GM21526 (cell line): ENCODE results near the gene ARL5C.

ENCODE experiments used
- ATAC-seq: cut with Tn5 transposase; IDR thresholded peaks from one replicate; pipeline ENCODE4 v1.9.1; 2021; ENCODE audit warnings: moderate library complexity; ENCODE audit not compliant: unreplicated experiment, low FRiP score

Gene ARL5C, protein sequence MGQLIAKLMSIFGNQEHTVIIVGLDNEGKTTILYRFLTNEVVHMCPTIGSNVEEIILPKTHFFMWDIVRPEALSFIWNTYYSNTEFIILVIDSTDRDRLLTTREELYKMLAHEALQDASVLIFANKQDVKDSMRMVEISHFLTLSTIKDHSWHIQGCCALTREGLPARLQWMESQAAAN

DNA sequence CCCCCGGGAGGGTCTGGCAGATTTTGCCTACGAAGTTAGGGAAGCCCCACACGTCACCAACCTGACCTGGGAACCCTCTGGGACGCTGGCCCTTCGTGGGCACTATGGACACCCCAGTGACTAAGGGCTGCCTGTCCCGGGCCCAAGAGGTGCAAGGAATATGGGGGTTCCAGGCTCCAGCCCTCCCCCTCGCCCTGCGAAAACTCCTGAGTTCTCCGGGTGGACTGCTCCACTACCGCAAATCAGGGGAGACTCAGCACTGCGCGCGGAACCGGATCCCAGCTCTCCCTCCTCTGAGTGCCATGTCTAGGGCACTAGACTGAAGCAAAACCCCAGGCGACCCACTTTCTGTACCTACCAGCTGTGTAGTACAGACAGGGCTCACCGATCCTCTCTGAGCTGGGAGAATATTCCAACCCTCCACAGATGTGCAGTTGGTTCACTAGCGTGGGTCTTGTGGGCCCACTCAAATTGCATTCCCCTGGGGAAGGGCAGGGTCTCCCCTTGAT is at the start of gene ARL5C:
Gene ARL5C, minus strand, starts transcription at position 321 of the 509 bp plus-strand sequence. CDS start 401 bp downstream, outside the sequence.
- no peak for ATAC-seq

DNA sequence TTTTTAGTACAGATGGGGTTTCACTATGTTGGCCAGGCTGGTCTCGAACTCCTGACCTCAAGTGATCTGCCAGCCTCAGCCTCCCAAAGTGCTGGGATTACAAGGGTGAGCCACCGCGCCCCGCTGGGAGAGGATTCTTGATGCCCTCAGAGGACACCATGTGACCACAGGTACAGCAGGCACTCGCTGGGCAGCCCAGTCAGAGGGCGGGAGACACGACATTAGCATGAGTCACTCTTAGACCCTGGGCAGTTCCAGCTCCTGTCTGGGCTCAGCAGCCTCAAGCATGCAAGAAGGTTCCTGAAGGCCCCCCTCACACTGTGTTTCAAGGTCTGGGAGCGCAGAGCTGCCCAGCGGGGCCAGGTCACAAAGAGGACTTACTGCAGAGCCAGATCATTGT is 47.9 kb upstream of the ARL5C start:
- ATAC-seq: no peak

DNA sequence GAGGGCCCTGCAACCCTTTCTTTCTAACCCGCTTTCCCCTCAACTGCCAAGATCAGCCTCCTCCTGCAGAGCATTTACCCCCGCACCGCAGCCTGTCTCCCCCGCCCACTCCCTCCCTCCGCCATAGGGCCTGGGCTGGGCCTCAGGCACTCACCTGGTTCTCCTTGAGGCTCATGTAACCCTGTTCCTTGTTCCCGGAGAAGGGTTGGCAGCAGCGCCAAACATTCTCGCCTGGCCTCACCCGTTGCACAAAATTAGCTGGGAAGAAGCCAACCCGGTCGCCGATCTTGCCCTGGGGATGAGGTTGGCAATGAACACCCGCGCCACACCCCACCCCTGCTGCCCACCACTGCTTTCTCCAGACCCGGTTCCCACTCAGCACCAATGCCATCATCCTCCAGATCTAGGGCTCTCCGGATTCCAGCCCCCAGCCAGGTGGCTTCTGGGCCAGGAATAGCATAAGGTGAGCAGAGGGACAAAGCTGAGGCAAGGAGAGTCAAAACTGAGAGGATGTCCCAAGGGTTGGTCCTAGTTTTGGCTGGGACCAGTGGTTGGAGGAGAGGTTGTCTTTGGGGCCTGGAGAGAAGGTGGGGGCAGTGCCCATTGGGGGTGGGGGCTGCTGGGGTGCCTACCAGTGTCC is 47.0 kb upstream of the ARL5C start:
- ATAC-seq: no peak

DNA sequence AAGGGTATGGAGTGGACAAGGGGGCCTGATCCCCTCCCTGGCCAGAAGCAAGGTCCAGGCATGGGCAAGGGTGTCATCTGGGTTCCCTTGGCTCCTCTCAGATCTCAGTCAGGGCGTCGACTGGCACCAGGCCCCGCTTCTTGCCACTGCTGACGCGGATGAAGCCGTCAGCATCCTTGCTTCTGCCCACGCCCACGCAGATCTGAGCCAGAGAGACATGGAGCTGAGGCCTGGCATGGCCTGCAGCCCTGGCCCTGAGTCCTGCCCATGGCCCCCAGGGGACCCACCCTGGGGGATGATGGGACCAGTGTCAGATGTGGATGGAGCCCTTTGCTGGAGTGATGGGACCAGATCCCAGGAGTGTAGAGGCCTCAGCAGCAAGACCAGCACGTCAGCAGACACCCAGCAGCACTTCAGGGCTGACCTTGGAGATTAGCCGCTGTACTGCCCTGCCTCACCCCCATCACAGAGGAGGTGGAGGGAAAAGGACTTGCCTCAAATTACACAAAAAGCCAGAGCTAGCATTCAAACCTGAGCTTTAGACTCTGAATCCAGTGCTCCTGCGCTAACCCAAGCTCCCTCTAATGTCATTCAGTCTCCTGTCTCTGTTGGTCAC is 46.3 kb upstream of the ARL5C start:
- no peak for ATAC-seq

DNA sequence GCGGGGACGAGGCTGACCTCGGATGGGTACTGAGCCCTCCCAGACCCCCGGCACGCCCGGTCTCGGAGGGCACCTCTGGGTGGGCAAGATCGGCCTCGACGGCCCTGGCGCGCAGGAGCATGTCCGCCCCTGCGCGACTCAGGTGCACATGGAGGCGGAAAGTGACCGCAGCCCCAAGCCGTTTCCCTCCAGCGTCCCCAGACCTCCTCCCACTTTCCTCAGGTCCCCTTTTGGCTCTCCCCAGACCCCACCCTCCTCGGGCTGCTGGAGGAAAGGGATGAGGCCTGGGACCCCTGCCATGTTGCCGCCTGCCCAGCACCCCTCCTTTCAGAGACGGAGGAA is 44.1 kb upstream of the ARL5C start:
- ATAC-seq: no peak

DNA sequence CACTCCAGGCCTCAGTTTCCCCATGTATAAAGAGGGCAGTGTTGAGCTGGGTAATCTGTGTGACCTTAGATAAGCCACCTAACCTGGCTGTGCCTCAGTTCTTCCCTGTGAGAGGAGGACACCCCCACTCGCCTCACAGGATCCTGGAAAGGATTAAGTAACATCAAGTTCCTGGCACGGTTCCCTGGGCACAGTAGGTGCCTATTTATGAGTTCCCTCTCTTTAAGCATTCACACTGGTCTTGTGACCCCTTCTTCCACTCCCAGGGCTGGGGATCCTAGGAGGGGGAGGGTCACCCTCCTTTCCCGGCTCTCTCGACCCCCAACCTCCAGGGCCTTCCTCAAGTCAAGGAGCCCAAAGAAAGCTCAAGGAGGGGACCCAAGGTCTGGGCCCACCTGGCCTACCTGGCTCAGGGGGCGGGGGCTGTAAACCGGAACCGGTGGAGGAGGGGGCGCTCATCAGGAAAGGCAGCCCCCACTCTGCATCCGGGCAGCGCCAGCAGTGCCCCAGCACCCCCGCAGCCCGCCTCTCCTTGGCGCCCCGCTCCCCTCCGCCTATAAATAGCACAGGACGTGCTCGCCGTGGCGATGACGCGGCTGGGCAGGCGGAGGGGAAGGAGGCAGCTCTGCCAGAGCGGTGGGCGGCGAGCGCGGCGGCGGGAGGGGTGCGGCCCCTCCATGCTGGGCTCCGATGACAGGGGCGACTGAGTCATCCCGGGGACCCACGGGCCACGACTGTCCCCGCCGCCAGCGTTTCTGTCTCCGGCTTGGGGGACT is 43.5 kb upstream of the ARL5C start:
- no peak for ATAC-seq

DNA sequence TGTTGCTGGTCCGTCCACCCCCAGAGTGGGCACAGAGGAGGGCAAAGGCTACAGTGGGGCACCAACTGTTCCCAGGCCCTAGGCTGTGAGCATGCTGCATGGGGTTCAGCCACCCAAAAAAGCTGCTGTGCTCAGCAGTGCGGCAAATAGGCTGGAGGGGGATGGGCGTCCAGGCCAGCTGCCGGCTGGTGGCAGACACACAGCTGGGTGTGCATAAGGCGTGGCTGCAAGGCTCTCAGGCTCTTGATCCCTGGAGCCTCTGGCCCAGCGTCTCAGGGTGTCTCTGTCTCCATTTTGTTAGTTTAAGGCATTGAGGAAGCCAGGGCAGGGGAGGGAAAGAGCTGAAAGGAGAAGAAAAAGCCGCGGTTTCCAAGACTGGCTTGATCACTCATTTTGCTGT is 42.9 kb upstream of the ARL5C start:
- no peak for ATAC-seq

DNA sequence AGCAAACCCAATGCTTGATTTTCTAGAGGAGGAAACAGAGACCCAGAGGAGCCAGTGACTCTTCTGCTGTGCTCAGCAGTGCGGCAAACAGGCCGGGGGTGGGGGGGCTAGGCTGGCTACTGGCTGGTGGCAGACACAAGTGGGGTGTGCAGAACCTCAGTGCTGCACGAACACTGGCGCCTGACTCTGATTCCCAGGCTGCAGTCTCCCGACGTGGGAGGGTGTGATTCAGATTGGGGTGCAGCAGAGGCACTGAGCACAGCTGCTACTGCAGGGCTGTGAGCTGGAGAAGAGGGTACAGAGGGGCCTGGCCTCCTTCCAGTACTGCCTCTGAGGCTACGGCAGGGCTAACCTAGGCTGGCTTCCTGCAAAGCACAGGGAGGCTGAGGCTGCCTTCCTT is 42.2 kb upstream of the ARL5C start:
- no peak for ATAC-seq

DNA sequence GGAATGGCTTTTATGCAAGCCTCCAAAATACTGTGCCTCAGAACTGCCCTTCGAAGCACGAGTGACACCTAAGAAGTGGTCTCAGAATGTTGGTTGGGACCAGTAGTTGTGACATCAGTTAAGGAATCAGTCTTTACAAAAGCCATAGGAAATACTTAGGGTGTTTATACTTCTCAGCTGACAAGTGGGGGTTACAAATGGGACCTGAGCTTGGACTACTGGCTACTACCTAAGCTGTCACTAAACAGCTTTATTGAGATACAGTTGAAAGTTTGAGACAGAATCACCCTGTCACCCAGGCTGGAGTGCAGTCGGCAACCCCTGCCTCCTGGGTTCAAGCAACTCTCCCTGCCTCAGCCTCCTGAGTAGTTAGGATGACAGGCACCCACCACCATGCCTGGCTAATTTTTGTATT is 39.2 kb upstream of the ARL5C start:
- no peak for ATAC-seq

DNA sequence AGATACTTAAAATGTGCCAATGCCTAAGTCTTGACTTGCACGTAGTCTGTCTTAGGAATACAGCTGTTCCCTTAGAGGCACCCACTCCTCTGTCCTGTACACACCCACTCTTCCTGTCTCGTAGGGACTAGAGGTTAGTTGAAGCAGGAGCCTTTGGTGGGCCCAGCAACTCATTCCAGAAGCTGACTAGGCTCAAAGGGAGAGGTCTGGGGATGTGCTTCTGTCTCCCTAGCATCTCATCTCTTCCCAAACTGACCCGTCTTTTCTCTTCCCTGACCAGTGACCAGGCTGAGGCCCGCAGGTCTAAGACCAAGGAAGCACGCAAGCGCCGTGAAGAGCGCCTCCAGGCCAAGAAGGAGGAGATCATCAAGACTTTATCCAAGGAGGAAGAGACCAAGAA is 38.3 kb upstream of the ARL5C start:
- no peak for ATAC-seq

DNA sequence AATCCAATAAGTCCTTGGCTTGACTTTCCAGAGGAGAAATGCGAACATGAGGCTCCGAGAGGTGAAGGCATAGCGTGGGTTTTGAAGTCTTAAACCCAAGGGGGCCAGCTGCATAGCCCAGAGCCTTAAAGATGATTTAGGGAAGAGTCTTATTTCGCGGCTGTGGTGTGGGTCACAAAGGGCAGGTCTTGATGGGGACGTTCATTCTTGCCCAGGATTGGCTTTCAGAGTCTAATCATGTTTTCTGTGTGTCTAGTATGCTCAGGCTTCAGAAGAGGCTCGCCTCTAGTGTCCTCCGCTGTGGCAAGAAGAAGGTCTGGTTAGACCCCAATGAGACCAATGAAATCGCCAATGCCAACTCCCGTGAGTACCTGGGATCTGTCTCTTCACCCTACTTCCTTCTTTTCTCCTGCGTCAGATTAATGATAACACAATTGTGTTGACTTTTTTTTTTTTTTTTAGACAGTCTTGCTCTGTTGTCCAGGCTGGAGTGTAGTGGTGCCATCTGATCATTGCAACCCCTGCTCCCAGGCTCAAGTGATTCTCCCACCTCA is 35.1 kb upstream of the ARL5C start:
- no peak for ATAC-seq

DNA sequence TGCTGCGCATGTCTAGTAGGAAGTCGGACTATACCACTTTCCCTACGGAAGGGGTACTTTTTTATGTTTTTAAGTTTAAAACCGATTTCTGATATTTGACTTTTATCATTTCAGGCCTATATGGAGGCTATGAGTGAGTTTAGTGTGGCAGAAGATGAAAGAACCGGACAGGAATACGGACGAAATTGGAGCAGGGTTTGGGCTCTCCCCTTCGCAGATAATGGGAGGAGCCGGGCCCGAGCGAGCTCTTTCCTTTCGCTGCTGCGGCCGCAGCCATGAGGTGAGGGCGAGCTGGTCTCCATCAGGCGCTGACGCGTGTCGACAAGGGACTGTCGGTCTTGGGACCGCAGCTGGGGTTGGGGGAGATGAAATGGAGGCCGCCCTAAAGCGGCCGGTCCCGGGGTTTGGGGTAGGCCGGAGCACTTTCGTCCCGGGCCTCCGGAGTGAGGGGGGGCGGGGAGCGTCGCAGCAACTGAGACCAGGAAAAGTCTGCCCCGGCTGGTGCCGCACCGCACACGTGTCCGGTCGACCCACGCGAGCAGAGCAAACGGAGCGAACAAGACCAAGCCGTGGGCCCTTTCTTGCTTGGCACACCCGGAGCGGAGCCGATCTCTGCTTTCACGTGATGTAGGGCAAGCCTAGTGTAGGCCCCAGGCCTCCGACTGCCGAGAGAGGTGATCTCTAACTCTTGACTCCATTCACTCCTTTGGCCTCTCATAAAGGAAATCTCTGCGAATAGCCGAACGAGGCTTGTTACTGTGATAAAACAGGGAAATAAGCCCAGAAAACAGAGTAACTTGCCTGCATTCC is 34.3 kb upstream of the ARL5C start, which contains the start of gene RPL19:
Gene RPL19, plus strand, starts transcription at position 214 of the 810 bp plus-strand sequence. Its CDS starts 62 bp downstream, at position 276.
- ATAC-seq: peak; percentile 45

DNA sequence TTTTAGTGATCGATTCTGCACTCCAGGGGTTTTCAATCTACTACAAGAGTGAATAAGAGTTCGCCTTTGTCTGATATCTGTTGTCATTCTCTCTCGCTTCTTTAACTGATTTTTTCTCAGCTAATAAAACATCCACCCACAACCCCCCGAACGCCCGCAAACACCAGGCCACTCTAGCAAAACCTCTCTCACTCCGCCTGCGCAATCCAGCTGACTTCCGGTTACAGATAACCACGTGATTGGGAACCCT is 33.8 kb upstream of the ARL5C start:
- peak; percentile 57 for ATAC-seq

DNA sequence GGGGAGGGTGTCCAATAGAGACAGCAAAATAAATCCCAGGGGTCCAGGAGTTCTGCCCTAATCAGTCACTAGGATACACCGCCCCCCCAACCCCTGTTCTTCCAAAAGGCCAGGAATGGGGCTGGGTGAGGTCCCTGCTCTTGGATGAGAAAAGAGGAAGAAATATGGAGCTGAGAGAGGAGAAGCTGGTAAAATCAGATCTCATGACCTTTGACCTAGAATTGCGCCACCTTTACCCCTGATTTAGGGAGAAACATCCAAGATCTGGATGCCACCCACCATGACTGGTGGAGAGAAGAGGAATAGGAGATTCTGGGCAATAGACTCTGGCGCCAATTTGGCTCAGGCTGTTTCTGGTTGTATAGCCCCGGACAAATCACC is 32.2 kb upstream of the ARL5C start:
- ATAC-seq: no peak

DNA sequence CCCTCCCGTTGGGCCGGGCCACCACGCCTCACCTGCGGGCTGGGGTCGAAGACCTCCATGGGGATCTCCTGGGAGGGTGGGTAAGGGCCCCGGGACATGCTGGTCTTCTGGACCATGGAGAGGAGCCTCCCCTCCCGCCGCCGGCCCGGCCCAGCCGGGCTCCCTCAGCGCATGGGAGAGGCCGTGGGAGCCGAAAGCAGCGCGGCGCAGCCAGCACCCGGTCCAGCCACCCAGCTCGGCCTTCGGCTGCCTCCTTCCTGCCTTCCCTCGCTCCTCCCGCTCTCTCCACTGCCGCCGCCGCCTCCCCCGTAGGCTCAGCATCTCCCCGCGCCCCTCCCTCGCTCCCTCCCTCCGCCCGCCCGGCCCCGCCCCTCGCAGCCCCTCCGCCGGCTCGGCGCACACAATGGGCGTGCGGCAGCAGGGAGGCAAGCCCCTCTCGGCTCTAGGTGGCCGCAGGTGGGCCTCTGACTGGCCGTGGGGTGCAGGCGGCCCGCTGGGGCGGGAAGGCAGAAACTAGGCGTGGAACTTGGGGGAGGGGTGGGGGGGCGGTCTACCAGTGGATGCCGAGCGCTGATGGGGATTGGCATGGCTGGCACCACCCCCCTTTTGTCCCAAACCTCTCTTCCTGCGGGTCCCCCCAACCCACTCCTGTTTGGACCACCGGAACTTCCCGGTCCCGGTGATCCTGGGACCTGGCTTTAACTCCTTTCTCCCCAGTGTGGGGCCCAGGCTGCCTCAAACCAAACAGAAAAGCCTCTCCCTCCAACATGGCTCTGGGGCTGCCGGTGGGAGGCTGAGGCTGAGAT is 31.6 kb upstream of the ARL5C start, which contains the start of gene CACNB1:
Gene CACNB1, minus strand, starts transcription at position 290 of the 806 bp plus-strand sequence. Its CDS starts 174 bp downstream, at position 116.
- ATAC-seq: peak; percentile 36

DNA sequence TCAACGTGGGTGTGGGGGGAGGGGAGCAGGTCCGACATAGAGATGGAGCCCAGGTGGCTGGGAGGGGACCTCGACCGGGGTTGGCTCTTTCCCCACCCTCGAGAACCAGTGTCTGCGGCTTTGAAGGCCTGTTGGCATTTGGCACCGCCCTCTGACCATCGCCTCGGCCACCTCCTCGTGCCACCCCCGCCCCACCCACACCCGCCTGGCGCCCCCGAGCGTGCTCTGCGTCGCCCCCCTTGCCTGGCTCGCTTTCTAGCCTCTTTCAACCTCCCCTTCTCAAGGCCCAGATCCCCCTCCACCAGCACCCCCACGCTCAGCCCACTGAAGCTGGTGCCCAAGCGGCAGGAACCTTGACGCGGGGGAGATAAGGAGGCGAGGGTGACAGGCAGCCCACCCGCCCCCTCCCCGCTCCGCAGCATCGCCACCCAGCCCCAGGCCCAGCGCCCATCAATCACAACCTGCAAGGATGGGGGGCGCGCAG is 30.9 kb upstream of the ARL5C start:
- ATAC-seq: no peak

DNA sequence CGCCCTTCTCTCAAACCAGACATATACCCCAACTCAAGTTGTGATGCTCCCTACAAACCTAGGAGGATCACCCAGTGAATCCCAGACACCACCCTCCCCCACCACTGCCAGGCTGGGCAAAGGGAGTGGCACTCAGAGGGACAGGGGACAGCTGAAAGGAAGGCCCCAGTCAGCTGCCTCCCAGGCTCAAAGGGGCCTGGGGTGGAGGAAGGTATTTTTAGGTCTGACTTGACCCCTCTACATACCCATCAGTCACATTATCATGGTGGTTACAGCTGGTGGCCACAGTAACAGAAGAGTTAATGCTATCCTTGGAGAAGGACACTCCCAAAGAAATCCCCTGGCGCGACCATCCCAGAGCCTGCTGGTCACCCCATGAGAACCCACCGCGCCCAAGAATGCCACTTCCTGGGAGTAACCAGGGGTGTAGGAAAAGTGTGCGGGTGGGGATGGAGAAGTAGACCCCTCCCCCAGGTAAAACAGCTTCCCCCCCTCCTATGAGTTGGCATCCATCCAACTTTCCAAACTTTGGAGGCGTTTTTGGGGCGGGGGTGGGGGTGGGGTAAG is 30.4 kb upstream of the ARL5C start:
- no peak for ATAC-seq

DNA sequence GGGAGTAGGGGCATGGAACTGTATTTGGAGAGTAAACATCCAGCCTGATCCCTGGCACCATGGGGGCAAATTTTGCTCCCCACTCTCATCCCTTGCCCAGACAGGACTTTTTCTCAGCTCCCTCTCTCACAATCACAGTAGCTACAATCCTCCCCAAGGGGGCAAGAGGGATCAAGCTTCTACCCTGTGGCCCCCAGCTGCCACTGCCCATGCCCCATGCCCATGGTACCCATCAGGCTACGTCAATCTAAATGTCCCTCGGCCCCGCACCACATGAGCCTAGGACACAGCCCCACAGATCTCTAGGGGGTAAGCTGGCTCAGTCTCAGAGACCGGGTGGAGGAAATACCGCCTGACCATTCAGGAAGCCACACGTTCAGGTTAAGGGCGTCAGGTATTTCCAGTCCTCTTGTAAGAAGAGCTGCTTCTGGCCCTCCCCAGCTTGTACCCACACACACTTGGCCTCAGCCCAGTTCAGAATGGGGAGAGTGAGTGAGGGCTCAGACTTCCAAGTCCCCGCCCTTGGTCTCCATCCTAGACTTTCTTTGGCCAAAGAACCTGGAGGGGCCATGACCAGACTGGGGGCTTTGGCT is 29.7 kb upstream of the ARL5C start:
- no peak for ATAC-seq
